Right atrium auricular region (tissue), 2 donors: ENCODE measurements around the gene MARK3. TPM values are rescaled to one million over a fixed set of nuclear protein-coding genes. Genes with fewer than 3 reads are reported as not detected.

Experiments
- DNase-seq: peaks from one replicate; pipeline ENCODE4 v3.0.0-alpha.2; 2019; ENCODE audit warnings: low spot score
- H3K27ac ChIP-seq, 2 donors: fragments of 200-600 bp; sonication (generic); 1 replicate in 1 of 2; 2 replicates in 1 of 2; pipeline ENCODE4 v1.5.1; 2016 to 2019
- H3K27me3 ChIP-seq, 2 donors: fragments of 200-600 bp; sonication (generic); one replicate each; pipeline versions ENCODE4 v1.5.1 to v1.6.0; 2017 to 2019
- H3K36me3 ChIP-seq: fragments of 200-600 bp; sonication (generic); one replicate; pipeline ENCODE4 v1.5.1; 2016
- H3K4me1 ChIP-seq, 2 donors: fragments of 200-600 bp; sonication (generic); one replicate each; pipeline versions ENCODE4 v1.5.1 to v1.6.0; 2017 to 2019
- H3K4me3 ChIP-seq, 2 donors: fragments of 200-600 bp; sonication (generic); 1 replicate in 1 of 2; 2 replicates in 1 of 2; pipeline ENCODE4 v1.5.1; 2017 to 2019; ENCODE audit warnings: mild to moderate bottlenecking in 1 of 2, moderate library complexity in 1 of 2
- H3K9me3 ChIP-seq, 2 donors: fragments of 200-600 bp; sonication (generic); one replicate each; pipeline ENCODE4 v1.5.1; 2019
- total RNA-seq, 2 donors: library from RNA; depleted of rRNA; stranded (reverse); fragments of >200 nt; gene quantifications; one replicate each; pipeline ENCODE4 v1.1.0, GENCODE V29; 2016
- TF ChIP-seq, protein P1 (sequence below), 2 donors: fragments of 200-600 bp; sonication (generic); IDR thresholded peaks; one replicate each; pipeline ENCODE4 v1.5.1; 2019; ENCODE audit warnings: antibody characterized with exemption in 2 of 2

MARK3 gene
- total RNA-seq, 2 donors from 2014 or later, result 71.7 to 74.2 TPM

DNA sequence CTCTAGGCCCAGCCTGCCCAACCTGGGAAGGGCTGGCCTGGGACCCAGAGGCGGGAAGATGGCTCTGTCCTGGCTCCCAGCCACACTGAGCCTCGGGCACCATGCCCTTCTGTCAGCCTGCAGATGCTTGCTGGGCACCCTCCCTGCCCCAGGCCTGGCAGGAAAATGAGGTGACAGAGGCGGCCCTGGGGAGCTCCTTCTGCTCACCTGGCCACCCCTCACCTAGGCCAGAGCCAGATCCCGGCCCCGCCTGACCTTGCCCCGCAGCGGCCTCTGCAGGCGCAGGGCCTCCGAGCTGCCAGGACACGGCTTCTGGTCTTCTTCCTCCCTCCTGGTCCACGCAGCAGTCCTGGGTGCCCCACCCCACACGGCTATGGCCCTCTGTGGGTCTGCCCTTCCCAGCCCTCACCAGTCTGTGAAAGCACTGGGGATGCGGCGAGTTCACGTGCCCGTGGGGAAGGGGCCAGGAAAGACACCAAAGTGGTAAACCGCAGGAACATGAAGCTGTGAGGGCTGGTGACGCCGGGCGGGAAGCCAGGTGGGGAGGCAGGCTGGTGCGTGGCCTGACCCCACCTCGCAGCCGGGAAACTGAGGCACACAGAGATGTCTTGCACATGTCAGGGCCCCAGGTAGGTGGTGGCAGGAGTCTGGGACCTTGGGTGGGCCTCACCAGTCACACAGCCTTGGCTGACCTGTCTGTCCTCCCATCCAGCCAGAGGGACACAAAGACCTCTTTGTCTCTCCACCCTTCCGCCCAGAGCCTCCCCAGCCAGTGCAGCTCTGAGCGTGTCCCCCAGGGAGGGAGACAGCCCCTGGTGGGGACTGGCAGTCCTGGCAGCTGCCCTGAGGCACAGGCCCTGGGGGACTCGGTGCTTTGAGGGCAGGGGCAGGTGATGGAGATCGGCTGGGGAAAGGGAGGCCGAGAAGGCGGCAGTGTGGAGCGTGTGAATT lies 164.4 kb downstream of the MARK3 start:
- Histone ChIP-seq H3K27me3 (no peaks in the 10 kb centered on the region), H3K4me1 (peaks cover 0 to 61% of the 10 kb centered on the region in 2 donors), H3K9me3 (no peaks in the 10 kb centered on the region), H3K4me3 (peak overlapping the region in 1 of 2 donors; percentile 42), H3K36me3 (no peaks in the 10 kb centered on the region), H3K27ac (peak overlapping the region; percentile 90 to 98)
- TF ChIP-seq, protein P1, sequence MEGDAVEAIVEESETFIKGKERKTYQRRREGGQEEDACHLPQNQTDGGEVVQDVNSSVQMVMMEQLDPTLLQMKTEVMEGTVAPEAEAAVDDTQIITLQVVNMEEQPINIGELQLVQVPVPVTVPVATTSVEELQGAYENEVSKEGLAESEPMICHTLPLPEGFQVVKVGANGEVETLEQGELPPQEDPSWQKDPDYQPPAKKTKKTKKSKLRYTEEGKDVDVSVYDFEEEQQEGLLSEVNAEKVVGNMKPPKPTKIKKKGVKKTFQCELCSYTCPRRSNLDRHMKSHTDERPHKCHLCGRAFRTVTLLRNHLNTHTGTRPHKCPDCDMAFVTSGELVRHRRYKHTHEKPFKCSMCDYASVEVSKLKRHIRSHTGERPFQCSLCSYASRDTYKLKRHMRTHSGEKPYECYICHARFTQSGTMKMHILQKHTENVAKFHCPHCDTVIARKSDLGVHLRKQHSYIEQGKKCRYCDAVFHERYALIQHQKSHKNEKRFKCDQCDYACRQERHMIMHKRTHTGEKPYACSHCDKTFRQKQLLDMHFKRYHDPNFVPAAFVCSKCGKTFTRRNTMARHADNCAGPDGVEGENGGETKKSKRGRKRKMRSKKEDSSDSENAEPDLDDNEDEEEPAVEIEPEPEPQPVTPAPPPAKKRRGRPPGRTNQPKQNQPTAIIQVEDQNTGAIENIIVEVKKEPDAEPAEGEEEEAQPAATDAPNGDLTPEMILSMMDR (IDR thresholded peaks at IDR 0.05), result no peak
- no peak for DNase-seq

DNA sequence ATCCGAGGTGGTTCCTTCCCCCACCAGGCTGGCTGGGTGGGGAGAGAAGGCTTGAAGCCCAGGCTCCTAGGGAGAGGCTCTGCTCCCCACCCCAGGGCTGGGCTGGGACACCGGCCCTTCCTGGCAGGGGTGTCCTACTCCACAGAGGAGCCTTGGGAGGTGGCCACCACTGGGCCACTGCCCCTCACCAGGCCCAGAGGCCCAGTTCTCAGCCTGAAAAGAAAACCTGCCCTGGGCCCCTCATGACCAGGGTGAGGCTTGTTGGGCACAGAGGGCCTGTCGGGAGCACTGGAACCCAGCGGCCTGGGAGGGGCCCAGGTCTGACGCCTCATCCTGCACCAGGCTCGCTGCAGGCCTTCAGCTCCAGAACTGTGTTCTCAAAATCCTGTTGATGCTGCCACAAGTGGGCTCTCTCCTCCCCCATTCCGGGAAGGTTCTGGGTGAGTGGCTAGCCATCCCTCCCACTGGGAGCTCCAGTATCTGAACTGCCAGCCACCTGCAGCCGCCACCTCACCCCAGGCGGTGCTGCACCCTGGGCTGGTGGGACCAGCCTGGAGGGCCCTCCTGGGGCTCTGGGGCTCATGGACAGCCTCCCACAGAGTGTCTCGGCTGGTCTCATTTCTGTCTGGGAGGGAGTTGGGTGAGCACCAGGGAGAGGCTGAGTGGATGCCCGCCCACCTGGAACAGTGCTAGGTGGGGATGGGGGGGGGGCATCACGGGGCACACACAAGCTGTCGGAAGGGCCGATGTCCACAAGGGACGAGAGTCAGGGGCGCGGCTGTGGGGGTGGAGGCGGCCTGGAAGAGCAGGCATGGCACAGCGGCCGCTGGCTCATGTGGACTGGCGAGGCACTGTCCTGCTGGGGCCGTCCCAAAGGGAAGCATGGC lies 165.5 kb downstream of the MARK3 start:
- Histone ChIP-seq H3K4me1 (peaks cover 0 to 61% of the 10 kb centered on the region in 2 donors), H3K4me3 (peak overlapping the region; percentile 17 to 42), H3K27me3 (no peaks in the 10 kb centered on the region), H3K36me3 (no peaks in the 10 kb centered on the region), H3K27ac (peak overlapping the region; percentile 90 to 98), H3K9me3 (no peaks in the 10 kb centered on the region)
- DNase-seq, result no peak
- TF ChIP-seq, protein P1 (IDR thresholded peaks at IDR 0.05), result no peak

DNA sequence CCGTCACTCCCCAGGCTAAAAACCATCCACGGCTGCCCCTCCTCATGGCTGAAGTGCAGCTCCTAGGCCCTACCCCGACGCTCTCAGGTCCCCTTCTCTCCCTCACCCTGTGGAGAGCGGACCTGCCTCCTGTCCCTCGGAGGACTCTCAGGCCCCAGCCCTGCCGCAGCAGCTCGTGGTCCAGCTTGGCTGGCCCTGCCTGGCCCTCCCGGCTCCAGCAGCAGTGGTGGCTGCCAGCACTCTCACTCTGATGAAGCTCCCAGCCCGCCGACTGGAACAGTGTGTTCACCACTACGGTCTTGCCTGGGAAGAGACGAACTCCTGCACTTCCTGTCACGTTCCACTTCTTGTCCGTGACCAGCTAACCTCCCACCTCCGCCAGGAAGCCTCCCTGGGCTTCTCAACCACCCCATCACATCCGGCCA lies 166.1 kb downstream of the MARK3 start:
- DNase-seq, result peak; percentile 92
- H3K4me1 ChIP-seq, result peaks cover 0 to 62% of the 10 kb centered on the region in 2 donors
- TF ChIP-seq, protein P1 (IDR thresholded peaks at IDR 0.05), result no peak
- H3K9me3 ChIP-seq, result no peaks in the 10 kb centered on the region
- no peaks in the 10 kb centered on the region for H3K27me3 ChIP-seq
- no peaks in the 10 kb centered on the region for H3K36me3 ChIP-seq
- H3K4me3 ChIP-seq, result peak overlapping the region; percentile 17 to 42
- H3K27ac ChIP-seq, result peak overlapping the region; percentile 90 to 98

DNA sequence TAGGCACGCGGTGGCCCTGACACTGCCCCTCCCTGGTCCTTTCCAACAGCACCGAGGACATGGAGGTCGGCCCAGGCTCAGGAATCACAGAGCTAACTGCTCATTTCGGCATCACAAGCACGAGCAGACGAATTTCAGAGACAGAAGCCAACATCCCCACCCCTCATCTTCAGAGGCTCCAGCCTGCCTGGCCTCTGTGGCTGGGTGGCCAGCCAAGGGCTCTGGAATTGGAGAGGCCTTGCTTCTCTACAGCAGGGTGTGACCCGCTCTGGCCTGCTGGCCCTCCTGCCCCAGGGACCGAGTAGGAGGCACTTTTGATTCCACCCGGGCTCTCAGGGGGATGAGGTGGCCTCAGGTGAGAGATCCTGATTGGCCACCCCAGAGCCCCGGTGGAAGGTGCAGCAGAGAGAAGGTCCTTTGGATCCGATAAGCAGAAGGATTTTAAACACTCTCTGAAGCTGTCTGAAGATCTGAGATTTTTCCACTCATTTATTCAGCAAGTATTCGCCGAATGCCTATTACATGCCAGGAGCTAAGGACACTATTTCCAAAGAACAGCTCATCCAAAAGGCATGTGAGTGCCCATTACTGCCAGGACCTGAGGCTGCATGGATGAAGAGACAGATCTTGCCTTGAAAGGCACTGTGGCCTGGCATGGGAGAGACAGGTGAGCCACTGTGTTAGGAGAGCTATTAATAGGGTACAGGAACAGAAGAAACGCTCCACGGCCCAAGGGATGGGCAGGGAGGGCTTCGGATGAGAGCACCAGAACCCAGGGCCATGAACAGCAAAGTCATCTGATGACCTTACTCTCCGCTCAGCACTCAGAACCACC lies 167.0 kb downstream of the MARK3 start:
- Histone ChIP-seq H3K9me3 (no peaks in the 10 kb centered on the region), H3K4me1 (peaks cover 0 to 61% of the 10 kb centered on the region in 2 donors), H3K27me3 (no peaks in the 10 kb centered on the region), H3K27ac (peak overlapping the region; percentile 90 to 98), H3K4me3 (peak overlapping the region in 1 of 2 donors; percentile 42), H3K36me3 (no peaks in the 10 kb centered on the region)
- peak; percentile 86 for DNase-seq
- TF ChIP-seq, protein P1 (IDR thresholded peaks at IDR 0.05), result no peak

DNA sequence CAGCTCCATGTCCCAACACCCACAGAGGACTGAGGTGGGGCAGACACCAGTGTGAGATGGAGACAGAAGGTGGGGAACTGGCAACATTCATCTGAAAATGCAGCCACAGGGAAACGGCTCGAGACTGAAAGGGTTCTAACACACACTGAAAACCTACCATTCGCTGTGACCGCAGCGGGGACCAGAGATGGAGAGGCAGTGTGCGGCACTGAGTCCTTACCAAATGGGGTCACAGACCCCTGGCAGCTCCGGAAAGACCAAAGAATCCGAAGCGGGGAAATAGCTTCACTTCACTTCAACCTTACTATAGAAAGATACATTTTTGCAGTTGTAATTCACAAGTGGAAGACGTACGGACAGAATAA lies 167.6 kb downstream of the MARK3 start:
- Histone ChIP-seq H3K4me1 (peaks cover 0 to 67% of the 10 kb centered on the region in 2 donors), H3K36me3 (no peaks in the 10 kb centered on the region), H3K4me3 (peak overlapping the region in 1 of 2 donors; percentile 14), H3K27ac (peak overlapping the region; percentile 90 to 98), H3K27me3 (no peaks in the 10 kb centered on the region), H3K9me3 (no peaks in the 10 kb centered on the region)
- TF ChIP-seq, protein P1 (IDR thresholded peaks at IDR 0.05), result no peak
- no peak for DNase-seq
